Endothelial cell of umbilical vein (primary cell): ENCODE data around the gene LTBP1. TPM values are rescaled to one million over a fixed set of nuclear protein-coding genes. Genes with fewer than 3 reads are reported as not detected.
A peak's percentile ranks its signal among the peaks of the same experiment; 100 is the strongest.

ENCODE experiments used
- BruUV-seq: library from RNA; stranded (reverse); fragments of 400-500 nt; replicated peaks from 2 replicates; lab custom pipeline; 2021; lab: Mats Ljungman, UMichigan
- CTCF ChIA-PET: fragments of 300-600, 350-600 bp; sonication (Branson Sonifier 250); formaldehyde crosslinking; loops from one replicate; lab custom pipeline; 2021; ENCODE audit warnings: antibody characterized with exemption, inconsistent platforms; lab: Charles Lee
- POLR2A ChIA-PET: fragments of 300-600, 350-600 bp; sonication (Branson Sonifier 250); formaldehyde crosslinking; loops from one replicate; lab custom pipeline; 2021; ENCODE audit warnings: antibody characterized with exemption, inconsistent platforms; lab: Charles Lee
- DNase-seq: peaks from one replicate; pipeline ENCODE4 v3.0.0-alpha.2; 2011; ENCODE audit warnings: low read depth, low spot score
- FAIRE-seq: peaks from 2 replicates; lab custom pipeline; 2011; peaks lifted over from hg19 to GRCh38; lab: Jason Lieb, UNC
- H2AFZ ChIP-seq: 2 replicates; pipeline ENCODE4 v1.6.0; 2012; ENCODE audit warnings: low read depth, low read length, control low read depth, inconsistent platforms
- H3K27ac ChIP-seq: 2 replicates; pipeline ENCODE4 v1.5.1; 2011; ENCODE audit warnings: low read depth, mild to moderate bottlenecking, control low read depth, low read length, moderate library complexity; ENCODE audit not compliant: insufficient read depth
- H3K27me3 ChIP-seq, 2 experiments: 2 replicates each; pipeline versions ENCODE4 v1.6.0 to v1.6.1; 2011; ENCODE audit warnings: low read length in 2 of 2, mixed read lengths in 1 of 2; ENCODE audit not compliant: control insufficient read depth in 2 of 2, insufficient read depth in 2 of 2
- H3K36me3 ChIP-seq, 2 experiments: 2 replicates in 1 of 2; 3 replicates in 1 of 2; pipeline ENCODE4 v1.5.1; 2011; ENCODE audit warnings: low read length in 2 of 2, mild to moderate bottlenecking in 1 of 2, moderate library complexity in 1 of 2; ENCODE audit not compliant: control insufficient read depth in 2 of 2, insufficient read depth in 2 of 2; ENCODE audit errors: extremely low read depth in 1 of 2
- H3K4me1 ChIP-seq: 3 replicates; pipeline ENCODE4 v1.5.1; 2011; ENCODE audit warnings: mild to moderate bottlenecking, low read length; ENCODE audit not compliant: control insufficient read depth, insufficient read depth; ENCODE audit errors: extremely low read depth
- H3K4me2 ChIP-seq: 2 replicates; pipeline ENCODE4 v1.6.1; 2011; ENCODE audit warnings: low read length, control low read depth, mixed read lengths; ENCODE audit not compliant: insufficient read depth
- H3K4me3 ChIP-seq, 3 experiments: fragments of 200-600 bp in 1 of 3; sonication (generic), shearing (Covaris generic) in 1 of 3; replicated peaks in 1 of 3; 2 replicates each; pipeline ENCODE4 v1.5.1; 2011 to 2016; ENCODE audit warnings: control low read depth in 3 of 3, low read length in 3 of 3, mild to moderate bottlenecking in 2 of 3, inconsistent platforms in 1 of 3, low read depth in 1 of 3, moderate library complexity in 1 of 3; ENCODE audit not compliant: insufficient read depth in 1 of 3
- H3K79me2 ChIP-seq: 2 replicates; pipeline ENCODE4 v1.6.0; 2012; ENCODE audit warnings: low read length, inconsistent platforms; ENCODE audit not compliant: control insufficient read depth, insufficient read depth
- H3K9ac ChIP-seq: replicated peaks from 2 replicates; pipeline ENCODE3; 2011; ENCODE audit warnings: low read length, control low read depth; ENCODE audit not compliant: insufficient read depth; ENCODE audit errors: extremely low read depth
- H3K9me1 ChIP-seq: replicated peaks from 3 replicates; pipeline ENCODE4 v1.6.0; 2011; ENCODE audit warnings: mild to moderate bottlenecking, low read length; ENCODE audit not compliant: control insufficient read depth, insufficient read depth; ENCODE audit errors: extremely low read depth
- H3K9me3 ChIP-seq: replicated peaks from 2 replicates; pipeline ENCODE4 v1.5.1; 2012; ENCODE audit warnings: low read length, inconsistent platforms; ENCODE audit not compliant: control insufficient read depth, insufficient read depth
- H4K20me1 ChIP-seq: replicated peaks from 2 replicates; pipeline ENCODE3; 2011; ENCODE audit warnings: mild to moderate bottlenecking, low read length; ENCODE audit not compliant: control insufficient read depth, insufficient read depth; ENCODE audit errors: extremely low read depth
- CTCF ChIP-seq, 2 donors: IDR thresholded peaks; 1 replicate in 1 of 2; 2 replicates in 1 of 2; pipeline ENCODE4 v1.5.1; 2011; ENCODE audit warnings: low read length in 2 of 2, mild to moderate bottlenecking in 2 of 2, moderate library complexity in 2 of 2, control low read depth in 1 of 2, inconsistent platforms in 1 of 2, low read depth in 1 of 2; ENCODE audit not compliant: insufficient read depth in 1 of 2; ENCODE audit errors: extremely low read depth in 1 of 2
- EZH2 ChIP-seq: IDR thresholded peaks from 2 replicates; pipeline ENCODE4 v1.6.1; 2012; ENCODE audit warnings: borderline replicate concordance, low read depth, mild to moderate bottlenecking, moderate library complexity, low read length, inconsistent platforms; ENCODE audit not compliant: severe bottlenecking
- FOS ChIP-seq: IDR thresholded peaks from 2 replicates; pipeline ENCODE4 v1.6.1; 2011; ENCODE audit warnings: mild to moderate bottlenecking, low read length, moderate library complexity, borderline replicate concordance; ENCODE audit not compliant: insufficient read depth
- GATA2 ChIP-seq: IDR thresholded peaks from 2 replicates; pipeline ENCODE4 v1.7.0; 2011; ENCODE audit warnings: low read depth, mild to moderate bottlenecking, moderate library complexity, mixed read lengths, low read length; ENCODE audit not compliant: insufficient read length, insufficient read depth
- JUN ChIP-seq: IDR thresholded peaks from 2 replicates; pipeline ENCODE4 v1.6.1; 2011; ENCODE audit warnings: borderline replicate concordance, low read depth; ENCODE audit not compliant: insufficient read length, insufficient read depth
- MAX ChIP-seq: IDR thresholded peaks from 2 replicates; pipeline ENCODE4 v1.6.1; 2011; ENCODE audit not compliant: insufficient read depth, insufficient read length
- MYC ChIP-seq: IDR thresholded peaks from one replicate; pipeline ENCODE4 v1.6.1; 2011; ENCODE audit warnings: mild to moderate bottlenecking, low read depth, low read length
- POLR2A ChIP-seq: IDR thresholded peaks from 2 replicates; pipeline ENCODE4 v1.6.1; 2012; ENCODE audit warnings: low read depth, mild to moderate bottlenecking, control low read depth, low read length
- POLR2AphosphoS5 ChIP-seq: IDR thresholded peaks from 2 replicates; pipeline ENCODE4 v1.6.1; 2012; ENCODE audit warnings: low read depth, mild to moderate bottlenecking, control low read depth, low read length, moderate library complexity; ENCODE audit not compliant: insufficient read depth
- dilution Hi-C: fragments of 300-500 bp; cut with MboI; formaldehyde crosslinking; loops from one replicate; pipeline ENCODE4 v1.15.0; 2019; ENCODE audit warnings: low sequenced_read_pairs; ENCODE audit not compliant: extremely low pct_ligation_motif_present
- intact Hi-C: fragments of 100-400 bp; cut with micrococcal nuclease; formaldehyde crosslinking; loops from one replicate; pipeline ENCODE4 v1.10.0; 2022
- polyA plus RNA-seq, 4 experiments: library from polyadenylated mRNA; depleted of rRNA in 3 of 4; stranded (reverse) in 3 of 4; unstranded in 1 of 4; fragments of >200 nt; gene quantifications; 2 replicates each; pipeline versions ENCODE4 v1.2.1 to v1.2.3, GENCODE V29; 2011 to 2012; ENCODE audit warnings: missing spikeins in 1 of 4
- total RNA-seq: library from RNA; stranded (reverse); gene quantifications from 2 replicates; pipeline ENCODE4 v1.2.3, GENCODE V29; 2021

The LTBP1 gene
- total and polyA plus RNA-seq, 2 donors (not counting 3 experiments of a cell fraction or from before 2014, with no cell fraction given) = 57.4 to 68.2 TPM

GRCh38 chr2:33320573-33320972, 373.8 kb downstream of the LTBP1 start:
- Histone ChIP-seq H3K9me1 (no peaks in the 10 kb centered on the region), H4K20me1 (no peaks in the 10 kb centered on the region), H3K4me2 (no peak overlapping the region), H3K27me3 (no peaks in the 10 kb centered on the region), H3K4me3 (no peak overlapping the region), H2AFZ (no peak overlapping the region), H3K27ac (no peak overlapping the region), H3K9me3 (no peaks in the 10 kb centered on the region), H3K79me2 (no peaks in the 10 kb centered on the region), H3K9ac (no peak overlapping the region), H3K36me3 (no peaks in the 10 kb centered on the region), H3K4me1 (no peaks in the 10 kb centered on the region)
- dilution Hi-C loops (no loop called here), intact Hi-C loops (no loop called here)
- no peak for FAIRE-seq
- CTCF ChIA-PET = interaction anchor here (1.4 kb wide), 1 partner anchor 17 kb away, joined by 5 read pairs; no protein-coding TSS in a partner anchor
- BruUV-seq = no TSS peak
- peak; percentile 39 for DNase-seq
- POLR2A ChIA-PET = interaction anchor here (0.7 kb wide), 1 partner anchor 105 kb away, joined by 4 read pairs; no protein-coding TSS in a partner anchor
- TF ChIP-seq POLR2A = no peak
- TF ChIP-seq POLR2AphosphoS5 = no peak
- no peak for TF ChIP-seq MYC
- TF ChIP-seq CTCF (IDR thresholded peaks at IDR 0.05; ENCODE audit: extremely low read depth in 1 of 2, insufficient read depth in 1 of 2, low read depth in 1 of 2, low read length in 2 of 2) = no peak

- no peak overlapping the region for H3K27ac ChIP-seq
- H3K9ac ChIP-seq = no peak overlapping the region
- H4K20me1 ChIP-seq = no peaks in the 10 kb centered on the region
- ChIA-PET POLR2A (no interaction called here), CTCF (no interaction called here)
- intact Hi-C loops (no loop called here), dilution Hi-C loops (no loop called here)
- no peak overlapping the region for H3K4me2 ChIP-seq
- H3K27me3 ChIP-seq = no peaks in the 10 kb centered on the region
- H3K79me2 ChIP-seq = no peaks in the 10 kb centered on the region
- FAIRE-seq = no peak
- H3K4me1 ChIP-seq = no peaks in the 10 kb centered on the region
- no TSS peak for BruUV-seq
- TF ChIP-seq EZH2 = no peak
- TF ChIP-seq POLR2AphosphoS5 = no peak
- TF ChIP-seq MAX = no peak
- TF ChIP-seq JUN = no peak
- TF ChIP-seq POLR2A = no peak
- no peak for TF ChIP-seq FOS
- TF ChIP-seq CTCF (IDR thresholded peaks at IDR 0.05; ENCODE audit: extremely low read depth in 1 of 2, insufficient read depth in 1 of 2, low read depth in 1 of 2, low read length in 2 of 2) = no peak
- no peak for TF ChIP-seq GATA2
- TF ChIP-seq MYC = no peak
- DNase-seq = no peak
- H3K9me3 ChIP-seq = no peaks in the 10 kb centered on the region
- H2AFZ ChIP-seq = no peak overlapping the region
- no peak overlapping the region for H3K4me3 ChIP-seq
- H3K36me3 ChIP-seq = no peaks in the 10 kb centered on the region
- no peaks in the 10 kb centered on the region for H3K9me1 ChIP-seq
Observed at GRCh38 chr2:33321236-33321771, 374.6 kb downstream of the LTBP1 start.
